BJ (cell line): ENCODE measurements around the gene ORM1. TPM values are rescaled to one million over a fixed set of nuclear protein-coding genes. Genes with fewer than 3 reads are reported as not detected.

ENCODE experiments used
- CTCF ChIA-PET: fragments of 350-600 bp; formaldehyde crosslinking; extraction: SDS; loops from one replicate; lab custom pipeline; 2021; ENCODE audit warnings: antibody characterized with exemption, inconsistent platforms; lab: Yijun Ruan, JAX
- POLR2A ChIA-PET: fragments of 300-600 bp; sonication (Branson Sonifier 250); formaldehyde crosslinking; extraction: SDS; loops from one replicate; lab custom pipeline; 2021; ENCODE audit warnings: antibody characterized with exemption; lab: Charles Lee
- DNase-seq: peaks from one replicate; pipeline ENCODE4 v3.0.0-alpha.2; 2011; ENCODE audit warnings: low read depth
- H3K27me3 ChIP-seq: 2 replicates; pipeline ENCODE4 v1.6.0; 2011; ENCODE audit warnings: low read length; ENCODE audit not compliant: control insufficient read depth, insufficient read depth
- H3K36me3 ChIP-seq: 2 replicates; pipeline ENCODE4 v1.5.1; 2011; ENCODE audit warnings: low read length; ENCODE audit not compliant: control insufficient read depth, insufficient read depth
- H3K4me3 ChIP-seq: 2 replicates; pipeline ENCODE4 v1.5.1; 2011; ENCODE audit warnings: low read depth, mild to moderate bottlenecking, control low read depth, low read length
- CTCF ChIP-seq: IDR thresholded peaks from 2 replicates; pipeline ENCODE4 v1.5.1; 2011; ENCODE audit warnings: low read depth, mild to moderate bottlenecking, control low read depth, inconsistent platforms, low read length, moderate library complexity; ENCODE audit not compliant: insufficient read depth
- polyA plus RNA-seq: library from polyadenylated mRNA; depleted of rRNA; stranded (reverse); fragments of >200 nt; gene quantifications from 2 replicates; pipeline ENCODE4 v1.2.3, GENCODE V29; 2011

ORM1 gene
- polyA plus RNA-seq, 1 experiment = not detected

GRCh38 chr9:114299286-114300152 lies 23.4 kb upstream of the ORM1 start:
- POLR2A ChIA-PET = no interaction called here
- CTCF ChIA-PET = interaction anchor here (1.0 to 4.3 kb wide), 7 partner anchors 9 to 217 kb away, joined by 4 to 22 read pairs (median 4); partner anchors contain the start of gene COL27A1

GRCh38 chr9:114300153-114300845 lies 22.6 kb upstream of the ORM1 start:
- DNase-seq = no peak
- no peak for TF ChIP-seq CTCF
- Histone ChIP-seq H3K36me3 (peaks cover 23% of the 10 kb centered on the region), H3K4me3 (no peak overlapping the region), H3K27me3 (no peaks in the 10 kb centered on the region)
- CTCF ChIA-PET = interaction anchor here (1.1 to 4.3 kb wide), 6 partner anchors 10 to 218 kb away, joined by 4 to 22 read pairs (median 6); partner anchors contain the start of gene COL27A1
- POLR2A ChIA-PET = no interaction called here

More at GRCh38 chr9:114299286-114300152, 23.4 kb upstream of the ORM1 start:
- no peak for DNase-seq
- Histone ChIP-seq H3K4me3 (no peak overlapping the region), H3K36me3 (peaks cover 19% of the 10 kb centered on the region), H3K27me3 (no peaks in the 10 kb centered on the region)
- no peak for TF ChIP-seq CTCF

DNA sequence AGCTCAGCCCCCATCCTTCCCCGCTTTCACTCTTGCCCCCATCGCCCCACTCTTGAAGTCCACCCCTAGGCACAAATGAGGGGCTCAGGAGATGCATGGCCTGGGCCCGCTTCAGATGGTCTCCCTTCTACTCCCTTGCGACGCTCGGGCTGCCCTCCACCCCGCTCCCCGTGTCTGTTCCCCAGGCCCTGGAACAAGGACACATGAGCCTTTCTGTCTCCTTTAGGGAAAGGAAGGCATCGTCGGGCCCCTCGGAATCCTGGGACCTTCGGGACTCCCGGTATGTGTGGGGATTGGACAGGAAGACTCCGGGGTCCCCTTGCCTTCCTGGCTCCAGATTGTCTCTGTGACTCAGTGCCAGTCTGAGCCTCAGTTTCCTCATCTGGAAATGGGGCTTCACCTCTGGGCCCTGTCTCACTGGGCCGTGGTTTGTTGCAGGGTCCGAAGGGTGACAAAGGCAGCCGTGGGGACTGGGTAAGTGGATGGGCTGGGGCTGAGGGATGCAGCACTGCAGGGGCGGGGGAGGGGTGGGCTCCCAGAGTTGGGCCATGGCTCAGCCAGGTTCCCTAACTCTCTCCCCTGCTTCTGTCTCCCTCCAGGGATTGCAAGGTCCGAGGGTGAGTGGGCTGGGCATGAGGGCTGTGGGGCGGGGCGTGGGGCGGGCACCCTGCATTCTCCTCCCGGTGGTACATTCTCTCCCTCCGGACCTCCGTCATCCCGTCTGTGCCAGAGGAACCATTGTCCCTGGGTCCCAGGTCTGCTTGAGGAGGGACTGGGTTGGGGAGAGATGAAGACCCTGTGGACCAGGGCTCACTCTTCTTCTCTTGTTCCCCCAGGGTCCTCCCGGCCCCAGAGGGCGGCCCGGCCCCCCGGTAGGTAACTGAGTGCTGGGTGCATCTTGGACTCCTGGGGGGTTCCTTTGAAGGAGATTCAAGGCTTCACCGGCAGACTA lies 21.8 kb upstream of the ORM1 start:
- DNase-seq = no peak
- CTCF ChIA-PET = interaction anchor here (1.1 to 4.3 kb wide), 2 partner anchors 39 to 193 kb away, joined by 4 to 22 read pairs; no protein-coding TSS in a partner anchor
- TF ChIP-seq CTCF = no peak
- Histone ChIP-seq H3K4me3 (no peak overlapping the region), H3K36me3 (peaks cover 25% of the 10 kb centered on the region), H3K27me3 (no peaks in the 10 kb centered on the region)
- POLR2A ChIA-PET = no interaction called here

DNA sequence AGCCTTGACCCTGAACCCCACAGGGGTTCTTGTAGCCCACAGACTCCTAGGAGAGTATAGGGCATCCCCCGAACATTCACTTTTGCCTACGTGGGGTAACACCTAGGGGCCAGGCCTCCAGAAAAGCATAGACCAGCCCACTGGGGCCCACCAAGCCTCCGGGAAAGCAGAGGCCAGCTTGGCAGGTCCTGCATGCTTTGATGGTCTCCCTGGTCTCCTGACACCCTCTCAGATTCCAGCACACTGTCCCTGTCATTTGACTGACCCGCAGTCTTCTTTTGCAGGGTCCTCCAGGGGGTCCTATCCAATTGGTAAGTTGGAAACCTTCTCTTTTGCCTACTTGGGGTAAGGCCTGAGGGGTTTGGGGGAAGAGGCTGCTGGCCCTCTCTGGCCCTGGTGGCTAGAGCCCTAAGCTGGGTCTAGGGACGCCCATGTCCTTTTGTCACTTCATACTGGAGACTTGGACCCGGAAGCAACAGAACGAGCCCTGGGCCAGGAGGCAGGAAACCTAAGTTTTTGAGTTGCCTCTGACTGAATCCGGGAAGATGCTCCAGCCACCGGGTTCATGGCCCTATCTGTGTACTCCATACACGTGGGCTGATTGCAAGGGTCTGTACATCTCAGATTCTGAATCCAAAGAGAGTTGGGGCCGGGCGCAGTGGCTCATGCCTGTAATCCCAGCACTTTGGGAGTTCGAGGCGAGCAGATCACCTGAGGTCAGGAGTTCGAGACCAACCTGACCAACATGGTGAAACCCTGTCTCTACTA lies 20.9 kb upstream of the ORM1 start:
- CTCF ChIA-PET = no interaction called here
- Histone ChIP-seq H3K4me3 (no peak overlapping the region), H3K36me3 (peaks cover 28% of the 10 kb centered on the region), H3K27me3 (no peaks in the 10 kb centered on the region)
- no peak for DNase-seq
- POLR2A ChIA-PET = no interaction called here
- TF ChIP-seq CTCF = no peak
